Esophagus muscularis mucosa (tissue), 3 donors: ENCODE measurements around the gene IRS2.

Experiments
- POLR2A ChIP-seq: fragments of 450-650 bp; IDR thresholded peaks from one replicate; pipeline ENCODE4 v1.6.1; 2017; ENCODE audit warnings: antibody characterized with exemption, moderate library complexity, mild to moderate bottlenecking, low read depth
- POLR2AphosphoS5 ChIP-seq, 2 donors: sonication (generic); formaldehyde crosslinking; IDR thresholded peaks; one replicate each; pipeline ENCODE4 v1.6.1; 2017; ENCODE audit warnings: antibody characterized with exemption in 2 of 2
- TF ChIP-seq, protein P1 (sequence below), 3 experiments: fragments of 200-600 bp in 2 of 3; fragments of 450-650 bp in 1 of 3; sonication (generic) in 2 of 3; IDR thresholded peaks; one replicate each; pipeline ENCODE4 v1.5.1; 2017 to 2019; ENCODE audit warnings: antibody characterized with exemption in 3 of 3, mild to moderate bottlenecking in 2 of 3, moderate library complexity in 1 of 3

DNA sequence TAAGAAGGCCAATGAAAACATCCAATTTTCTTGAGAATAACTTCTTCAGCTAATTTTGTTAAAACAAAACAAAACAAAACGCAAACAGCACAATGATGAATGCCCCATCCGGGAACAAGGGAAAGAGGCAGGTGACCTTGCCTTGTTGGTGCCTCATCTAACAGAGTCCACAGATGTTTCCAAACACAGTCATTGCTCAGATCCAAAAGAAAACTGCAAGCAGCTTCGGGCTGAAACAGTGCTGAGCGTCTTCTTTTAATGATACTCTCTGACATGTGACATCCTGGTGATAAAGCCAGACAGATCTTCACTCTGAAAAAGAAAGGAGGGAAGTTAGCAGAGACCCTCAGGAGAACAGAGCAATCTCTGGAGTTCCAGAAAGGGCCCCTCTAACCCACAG, 30.4 kb downstream of the IRS2 start:
- TF ChIP-seq POLR2A (no peak), POLR2AphosphoS5 (IDR thresholded peaks at IDR 0.05) (no peak)
- TF ChIP-seq, protein P1, sequence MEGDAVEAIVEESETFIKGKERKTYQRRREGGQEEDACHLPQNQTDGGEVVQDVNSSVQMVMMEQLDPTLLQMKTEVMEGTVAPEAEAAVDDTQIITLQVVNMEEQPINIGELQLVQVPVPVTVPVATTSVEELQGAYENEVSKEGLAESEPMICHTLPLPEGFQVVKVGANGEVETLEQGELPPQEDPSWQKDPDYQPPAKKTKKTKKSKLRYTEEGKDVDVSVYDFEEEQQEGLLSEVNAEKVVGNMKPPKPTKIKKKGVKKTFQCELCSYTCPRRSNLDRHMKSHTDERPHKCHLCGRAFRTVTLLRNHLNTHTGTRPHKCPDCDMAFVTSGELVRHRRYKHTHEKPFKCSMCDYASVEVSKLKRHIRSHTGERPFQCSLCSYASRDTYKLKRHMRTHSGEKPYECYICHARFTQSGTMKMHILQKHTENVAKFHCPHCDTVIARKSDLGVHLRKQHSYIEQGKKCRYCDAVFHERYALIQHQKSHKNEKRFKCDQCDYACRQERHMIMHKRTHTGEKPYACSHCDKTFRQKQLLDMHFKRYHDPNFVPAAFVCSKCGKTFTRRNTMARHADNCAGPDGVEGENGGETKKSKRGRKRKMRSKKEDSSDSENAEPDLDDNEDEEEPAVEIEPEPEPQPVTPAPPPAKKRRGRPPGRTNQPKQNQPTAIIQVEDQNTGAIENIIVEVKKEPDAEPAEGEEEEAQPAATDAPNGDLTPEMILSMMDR (IDR thresholded peaks at IDR 0.05): no peak
